ENCODE results near the gene TSHZ2. TPM values are rescaled to one million over a fixed set of nuclear protein-coding genes. Genes with fewer than 3 reads are reported as not detected.

The TSHZ2 gene
- total RNA-seq, 1 donor from 2014 or later, result 1.6 TPM

- Histone ChIP-seq H3K4me3 (ENCODE audit: low read depth, low read length) (no peak overlapping the region), H3K27me3 (ENCODE audit: control insufficient read depth, insufficient read depth, low read length) (no peaks in the 10 kb centered on the region), H3K36me3 (ENCODE audit: control insufficient read depth, insufficient read depth, low read length) (no peaks in the 10 kb centered on the region)
- DNase-seq (ENCODE audit: low read depth) (peak; percentile 5), FAIRE-seq (no peak)
- TF ChIP-seq CTCF (IDR thresholded peaks at IDR 0.05; ENCODE audit: insufficient read depth, low read length, severe bottlenecking), result no peak
Measured at GRCh38 chr20:53126185-53126584, 154.0 kb downstream of the TSHZ2 start.

- H3K27me3 ChIP-seq (ENCODE audit: control insufficient read depth, insufficient read depth, low read length), result no peaks in the 10 kb centered on the region
- no peak for TF ChIP-seq CTCF (IDR thresholded peaks at IDR 0.05; ENCODE audit: insufficient read depth, low read length, severe bottlenecking)
- H3K36me3 ChIP-seq (ENCODE audit: control insufficient read depth, insufficient read depth, low read length), result no peaks in the 10 kb centered on the region
- DNase-seq (ENCODE audit: low read depth) (no peak), FAIRE-seq (no peak)
- no peak overlapping the region for H3K4me3 ChIP-seq (ENCODE audit: low read depth, low read length)
Measured at GRCh38 chr20:53127027-53127426, 154.9 kb downstream of the TSHZ2 start.

- DNase-seq (ENCODE audit: low read depth), result no peak
- no peak overlapping the region for H3K4me3 ChIP-seq (ENCODE audit: low read depth, low read length)
- no peak for FAIRE-seq
- H3K36me3 ChIP-seq (ENCODE audit: control insufficient read depth, insufficient read depth, low read length), result no peaks in the 10 kb centered on the region
- TF ChIP-seq CTCF (IDR thresholded peaks at IDR 0.05; ENCODE audit: insufficient read depth, low read length, severe bottlenecking), result no peak
- H3K27me3 ChIP-seq (ENCODE audit: control insufficient read depth, insufficient read depth, low read length), result no peaks in the 10 kb centered on the region
Measured at GRCh38 chr20:53128004-53128403, 155.8 kb downstream of the TSHZ2 start.

- DNase-seq (ENCODE audit: low read depth), result no peak
- Histone ChIP-seq H3K4me3 (ENCODE audit: low read depth, low read length) (no peak overlapping the region), H3K27me3 (ENCODE audit: control insufficient read depth, insufficient read depth, low read length) (no peaks in the 10 kb centered on the region), H3K36me3 (ENCODE audit: control insufficient read depth, insufficient read depth, low read length) (no peaks in the 10 kb centered on the region)
- no peak for FAIRE-seq
- no peak for TF ChIP-seq CTCF (IDR thresholded peaks at IDR 0.05; ENCODE audit: insufficient read depth, low read length, severe bottlenecking)
Measured at GRCh38 chr20:53129563-53129962, 157.4 kb downstream of the TSHZ2 start.

GRCh38 chr20:53130795-53131194 is 158.6 kb downstream of the TSHZ2 start:
- Histone ChIP-seq H3K36me3 (ENCODE audit: control insufficient read depth, insufficient read depth, low read length) (no peaks in the 10 kb centered on the region), H3K27me3 (ENCODE audit: control insufficient read depth, insufficient read depth, low read length) (no peaks in the 10 kb centered on the region), H3K4me3 (ENCODE audit: low read depth, low read length) (no peak overlapping the region)
- FAIRE-seq (no peak), DNase-seq (ENCODE audit: low read depth) (peak; percentile 54)
- no peak for TF ChIP-seq CTCF (IDR thresholded peaks at IDR 0.05; ENCODE audit: insufficient read depth, low read length, severe bottlenecking)

GRCh38 chr20:53133125-53133524 is 161.0 kb downstream of the TSHZ2 start:
- TF ChIP-seq CTCF (IDR thresholded peaks at IDR 0.05; ENCODE audit: insufficient read depth, low read length, severe bottlenecking), result no peak
- DNase-seq (ENCODE audit: low read depth) (no peak), FAIRE-seq (no peak)
- Histone ChIP-seq H3K36me3 (ENCODE audit: control insufficient read depth, insufficient read depth, low read length) (no peaks in the 10 kb centered on the region), H3K4me3 (ENCODE audit: low read depth, low read length) (no peak overlapping the region), H3K27me3 (ENCODE audit: control insufficient read depth, insufficient read depth, low read length) (no peaks in the 10 kb centered on the region)
